Gastrocnemius medialis (tissue), 4 donors: ENCODE data around the gene TSPAN15.

Source experiments
- CTCF ChIP-seq, 5 experiments: fragments of 450-650 bp in 3 of 5; fragments of 200-600 bp in 2 of 5; sonication (generic) in 2 of 5; IDR thresholded peaks in 4 of 5; conservative IDR thresholded peaks in 1 of 5; 1 replicate in 4 of 5; 2 replicates in 1 of 5; pipeline ENCODE4 v1.5.1; 2016 to 2019; ENCODE audit warnings: antibody characterized with exemption in 5 of 5, mild to moderate bottlenecking in 3 of 5, moderate library complexity in 3 of 5
- POLR2A ChIP-seq, 2 donors: fragments of 450-650 bp; IDR thresholded peaks; one replicate each; pipeline ENCODE4 v1.6.1; 2017; ENCODE audit warnings: antibody characterized with exemption in 2 of 2, mild to moderate bottlenecking in 2 of 2, moderate library complexity in 2 of 2

GRCh38 chr10:69486922-69487730 is 35.9 kb downstream of the TSPAN15 start:
- TF ChIP-seq POLR2A (IDR thresholded peaks at IDR 0.05) (no peak), CTCF (IDR thresholded peaks at IDR 0.05 in 4 of 5, conservative IDR thresholded peaks at IDR 0.05 in 1 of 5) (no peak)
